B cell (primary cell): ENCODE data around the gene ING4. TPM values are rescaled to one million over a fixed set of nuclear protein-coding genes. Genes with fewer than 3 reads are reported as not detected.
A peak's percentile ranks its signal among the peaks of the same experiment; 100 is the strongest.

Source experiments
- ATAC-seq: fragments of 200-7000 bp; cut with Tn5 transposase; one replicate; pipeline ENCODE4 v1.10.0; 2021; ENCODE audit warnings: low read depth, mild to moderate bottlenecking, moderate number of reproducible peaks, moderate library complexity
- CTCF ChIA-PET: fragments of 350-600 bp; sonication (Branson Sonifier 250); formaldehyde crosslinking; loops from one replicate; lab custom pipeline; 2021; ENCODE audit warnings: antibody characterized with exemption, inconsistent platforms; lab: Charles Lee
- POLR2A ChIA-PET: fragments of 350-600 bp; sonication (Branson Sonifier 250); formaldehyde crosslinking; loops from one replicate; lab custom pipeline; 2021; ENCODE audit warnings: antibody characterized with exemption; lab: Charles Lee
- DNase-seq: peaks from one replicate; pipeline ENCODE4 v3.0.0; 2013
- H2AFZ ChIP-seq: 2 replicates; pipeline ENCODE4 v1.6.1; 2012; ENCODE audit warnings: mild to moderate bottlenecking, low read depth, low read length; ENCODE audit not compliant: insufficient read depth, poor library complexity, severe bottlenecking
- H3K27ac ChIP-seq, 2 donors: 1 replicate in 1 of 2; 2 replicates in 1 of 2; pipeline ENCODE4 v1.5.1; 2012 to 2013; ENCODE audit warnings: low read length in 2 of 2, mild to moderate bottlenecking in 2 of 2, moderate library complexity in 1 of 2
- H3K27me3 ChIP-seq, 4 experiments: fragments of 200-600 bp in 1 of 4; sonication (generic) in 1 of 4; replicated peaks in 1 of 4; 1 replicate in 2 of 4; 2 replicates in 2 of 4; pipeline versions ENCODE4 v1.6.1 to v1.7.0; 2013 to 2016; ENCODE audit warnings: low read length in 3 of 4, mild to moderate bottlenecking in 2 of 4, mixed read lengths in 1 of 4, moderate library complexity in 1 of 4; ENCODE audit not compliant: insufficient read depth in 4 of 4, control insufficient read depth in 3 of 4; ENCODE audit errors: control extremely low read depth in 1 of 4
- H3K36me3 ChIP-seq, 2 experiments: replicated peaks in 1 of 2; 1 replicate in 1 of 2; 2 replicates in 1 of 2; pipeline versions ENCODE4 v1.6.1 to v1.7.1; 2013; ENCODE audit warnings: low read length in 1 of 2; ENCODE audit not compliant: insufficient read depth in 2 of 2, control insufficient read depth in 1 of 2; ENCODE audit errors: control extremely low read depth in 1 of 2, extremely low read depth in 1 of 2
- H3K4me1 ChIP-seq, 2 donors: fragments of 200-600 bp in 1 of 2; sonication (generic) in 1 of 2; 1 replicate in 1 of 2; 2 replicates in 1 of 2; pipeline versions ENCODE4 v1.5.1 to v1.6.1; 2013 to 2017; ENCODE audit warnings: low read length in 2 of 2; ENCODE audit not compliant: control insufficient read depth in 2 of 2, insufficient read depth in 2 of 2
- H3K4me2 ChIP-seq: replicated peaks from 2 replicates; pipeline ENCODE3; 2012; ENCODE audit warnings: mild to moderate bottlenecking, low read depth, low read length; ENCODE audit not compliant: poor library complexity, severe bottlenecking
- H3K4me3 ChIP-seq, 5 experiments: fragments of 200-600 bp in 1 of 5; sonication (generic) in 1 of 5; 1 replicate in 3 of 5; 2 replicates in 2 of 5; pipeline versions ENCODE4 v1.5.1 to v1.7.0; 2011 to 2016; ENCODE audit warnings: low read length in 4 of 5, mild to moderate bottlenecking in 4 of 5, low read depth in 2 of 5, control low read depth in 1 of 5, moderate library complexity in 1 of 5; ENCODE audit not compliant: insufficient read depth in 1 of 5; ENCODE audit errors: control extremely low read depth in 1 of 5, extremely low read depth in 1 of 5
- H3K79me2 ChIP-seq: fragments of 200-600 bp; sonication (generic); one replicate; pipeline ENCODE4 v1.6.0; 2016; ENCODE audit warnings: low read length; ENCODE audit not compliant: control insufficient read depth, insufficient read depth
- H3K9ac ChIP-seq: fragments of 200-600 bp; sonication (generic); 2 replicates; pipeline ENCODE4 v1.6.1; 2017; ENCODE audit warnings: mild to moderate bottlenecking, low read length, moderate library complexity
- H3K9me3 ChIP-seq, 3 donors: one replicate each; pipeline versions ENCODE4 v1.6.1 to v1.7.1; 2013; ENCODE audit warnings: low read length in 2 of 3; ENCODE audit not compliant: control insufficient read depth in 2 of 3, insufficient read depth in 1 of 3; ENCODE audit errors: control extremely low read depth in 1 of 3
- H4K20me1 ChIP-seq: 2 replicates; pipeline ENCODE4 v1.6.0; 2012; ENCODE audit warnings: mild to moderate bottlenecking, low read length; ENCODE audit not compliant: insufficient read depth, control insufficient read depth, poor library complexity, severe bottlenecking
- H3K27ac Mint-ChIP-seq: one replicate; pipeline ENCODE4 v1.8.0; 2021; ENCODE audit warnings: mixed read lengths
- H3K27me3 Mint-ChIP-seq: one replicate; pipeline ENCODE4 v1.8.0; 2021; ENCODE audit warnings: mixed read lengths
- H3K4me1 Mint-ChIP-seq: one replicate; pipeline ENCODE4 v1.8.0; 2021; ENCODE audit warnings: mixed read lengths
- H3K4me3 Mint-ChIP-seq: one replicate; pipeline ENCODE4 v1.8.0; 2021; ENCODE audit warnings: mixed read lengths
- H3K9me3 Mint-ChIP-seq: one replicate; pipeline ENCODE4 v1.8.0; 2022; ENCODE audit warnings: mixed read lengths; ENCODE audit not compliant: insufficient read depth
- CTCF ChIP-seq: fragments of 200-600 bp; IDR thresholded peaks from one replicate; pipeline ENCODE4 v1.8.0; 2022; ENCODE audit warnings: antibody characterized with exemption, mild to moderate bottlenecking
- EZH2 ChIP-seq: IDR thresholded peaks from 2 replicates; pipeline ENCODE4 v1.6.1; 2012; ENCODE audit warnings: borderline replicate concordance, low read depth, mild to moderate bottlenecking, moderate library complexity, low read length; ENCODE audit not compliant: insufficient read depth, poor library complexity, severe bottlenecking
- WGBS: methylation state at CpG from one replicate; pipeline ENCODE4 v1.1.5; 2013; ENCODE audit warnings: missing lambda C conversion rate; ENCODE audit not compliant: insufficient coverage; 5-methylcytosine and 5-hydroxymethylcytosine counted together
- intact Hi-C: fragments of 100-400 bp; cut with micrococcal nuclease; formaldehyde crosslinking; loops from one replicate; pipeline ENCODE4 v1.10.0; 2022
- polyA plus RNA-seq: library from polyadenylated mRNA; depleted of rRNA; stranded (reverse); fragments of >200 nt; gene quantifications from 2 replicates; pipeline ENCODE4 v1.2.3, GENCODE V29; 2012
- total RNA-seq, 2 donors: library from RNA; stranded (reverse); fragments of 120-200 nt in 1 of 2; gene quantifications; 1 replicate in 1 of 2; 2 replicates in 1 of 2; pipeline versions ENCODE4 v1.2.3 to v1.2.4, GENCODE V29; 2013 to 2022

Gene ING4
- total and polyA plus RNA-seq, 2 donors (not counting 1 experiment from before 2014, with no cell fraction given), result 81.1 to 110 TPM

GRCh38 chr12:6620885-6621274, 42.0 kb downstream of the ING4 start:
- Mint-ChIP-seq H3K9me3 (no peaks in the 10 kb centered on the region), H3K27me3 (no peaks in the 10 kb centered on the region), H3K4me3 (peak overlapping the region; percentile 45), H3K27ac (peak overlapping the region; percentile 72), H3K4me1 (peaks cover 38% of the 10 kb centered on the region)
- H3K79me2 ChIP-seq, result peaks cover 70% of the 10 kb centered on the region
- intact Hi-C loops, result loop anchor here (1.0 kb wide), 1 partner anchor 15 kb away; no protein-coding TSS in a partner anchor
- no peak overlapping the region for H3K4me3 ChIP-seq
- H3K4me1 ChIP-seq, result peaks cover 3 to 31% of the 10 kb centered on the region in 2 donors
- H3K4me2 ChIP-seq, result peak overlapping the region; percentile 23
- H2AFZ ChIP-seq, result no peak overlapping the region
- H3K27ac ChIP-seq, result no peak overlapping the region
- DNase-seq (no peak), ATAC-seq (no peak)
- no peak overlapping the region for H3K9ac ChIP-seq
- H3K9me3 ChIP-seq, result no peaks in the 10 kb centered on the region
- no peak for TF ChIP-seq CTCF
- TF ChIP-seq EZH2, result no peak
- H3K27me3 ChIP-seq, result no peaks in the 10 kb centered on the region
- POLR2A ChIA-PET, result interaction anchor here (1.0 to 1.8 kb wide), 3 partner anchors 11 to 15 kb away, joined by 3 to 6 read pairs (median 5); partner anchors contain the start of gene LPAR5
- H3K36me3 ChIP-seq, result peaks cover 0 to 46% of the 10 kb centered on the region in 2 experiments
- WGBS, result 88% methylated on average over 29 of the region's 29 CpGs
- CTCF ChIA-PET, result interaction anchor here (0.5 to 6.5 kb wide), 10 partner anchors 13 to 213 kb away, joined by 3 to 58 read pairs (median 4); partner anchors contain the start of genes LPAR5 and ZNF384
- H4K20me1 ChIP-seq, result peaks cover 29% of the 10 kb centered on the region
